HEK293T (cell line): Measurements from ENCODE around the gene CUZD1.

Experiments
- ARNT ChIP-seq: fragments of 450-650 bp; IDR thresholded peaks from 2 replicates; pipeline ENCODE4 v1.6.1; 2017; ENCODE audit warnings: mild to moderate bottlenecking
- BHLHE40 ChIP-seq: fragments of 450-650 bp; IDR thresholded peaks from 2 replicates; pipeline ENCODE4 v1.6.1; 2016; ENCODE audit warnings: mild to moderate bottlenecking, moderate library complexity, borderline replicate concordance
- CTBP1 ChIP-seq: fragments of 450-650 bp; IDR thresholded peaks from 2 replicates; pipeline ENCODE4 v1.6.1; 2016; ENCODE audit warnings: borderline replicate concordance
- FOXA1 ChIP-seq: fragments of 450-650 bp; IDR thresholded peaks from 2 replicates; pipeline ENCODE4 v1.6.1; 2016; ENCODE audit warnings: mild to moderate bottlenecking
- FOXK2 ChIP-seq: fragments of 450-650 bp; IDR thresholded peaks from 2 replicates; pipeline ENCODE4 v1.6.1; 2016; ENCODE audit warnings: mild to moderate bottlenecking
- FOXM1 ChIP-seq: fragments of 450-650 bp; IDR thresholded peaks from 2 replicates; pipeline ENCODE4 v1.6.1; 2017; ENCODE audit warnings: mild to moderate bottlenecking, borderline replicate concordance
- HDGF ChIP-seq: fragments of 450-650 bp; IDR thresholded peaks from 2 replicates; pipeline ENCODE4 v1.6.1; 2017; ENCODE audit warnings: antibody characterized with exemption, borderline replicate concordance
- NFRKB ChIP-seq: fragments of 450-650 bp; IDR thresholded peaks from 2 replicates; pipeline ENCODE4 v1.6.1; 2016; ENCODE audit warnings: mild to moderate bottlenecking, moderate library complexity
- PKNOX1 ChIP-seq: fragments of 450-650 bp; IDR thresholded peaks from 2 replicates; pipeline ENCODE4 v1.6.1; 2016
- SP1 ChIP-seq: fragments of 450-650 bp; IDR thresholded peaks from 2 replicates; pipeline ENCODE4 v1.6.1; 2017
- SUZ12 ChIP-seq: fragments of 450-650 bp; IDR thresholded peaks from 2 replicates; pipeline ENCODE4 v1.6.1; 2016; ENCODE audit warnings: mild to moderate bottlenecking
- TARDBP ChIP-seq: fragments of 450-650 bp; IDR thresholded peaks from 2 replicates; pipeline ENCODE4 v1.6.1; 2016
- ZNF384 ChIP-seq: fragments of 450-650 bp; IDR thresholded peaks from 2 replicates; pipeline ENCODE4 v1.6.1; 2016

- TF ChIP-seq FOXM1 = no peak
- TF ChIP-seq SUZ12 = no peak
- no peak for TF ChIP-seq ARNT
- no peak for TF ChIP-seq CTBP1
- TF ChIP-seq BHLHE40 = no peak
- TF ChIP-seq TARDBP = no peak
- no peak for TF ChIP-seq ZNF384
- no peak for TF ChIP-seq NFRKB
- TF ChIP-seq SP1 = no peak
- TF ChIP-seq FOXK2 = no peak
- no peak for TF ChIP-seq PKNOX1
- no peak for TF ChIP-seq HDGF
- no peak for TF ChIP-seq FOXA1
These were observed 49.7 kb downstream of the CUZD1 start for GRCh38 chr10:122795924-122796323.
